Lower lobe of right lung (tissue), 2 donors: ENCODE data around the gene INPPL1. TPM values are rescaled to one million over a fixed set of nuclear protein-coding genes. Genes with fewer than 3 reads are reported as not detected.
A peak's percentile ranks its signal among the peaks of the same experiment; 100 is the strongest.
"Not testable (repeated sequence)": the region's sequence is repeated elsewhere in the genome, so short reads cannot be mapped to it uniquely, and the experiment has no call there.

Experiments used
- ATAC-seq, 2 donors: fragments of 200-7000 bp; cut with Tn5 transposase; one replicate each; pipeline ENCODE4 v1.9.1; 2020 to 2022; ENCODE audit warnings: mild to moderate bottlenecking in 2 of 2, moderate library complexity in 2 of 2
- DNase-seq: peaks from one replicate; pipeline ENCODE4 v3.0.0-alpha.2; 2020
- H3K27ac ChIP-seq: fragments of 200-600 bp; one replicate; pipeline ENCODE4 v1.8.0; 2022
- H3K27me3 ChIP-seq: fragments of 200-600 bp; one replicate; pipeline ENCODE4 v1.8.0; 2022; ENCODE audit warnings: low read depth
- H3K36me3 ChIP-seq: fragments of 200-600 bp; one replicate; pipeline ENCODE4 v1.8.0; 2022; ENCODE audit warnings: mild to moderate bottlenecking
- H3K4me1 ChIP-seq: fragments of 200-600 bp; one replicate; pipeline ENCODE4 v1.8.0; 2022
- H3K4me3 ChIP-seq: fragments of 200-600 bp; one replicate; pipeline ENCODE4 v1.8.0; 2022; ENCODE audit warnings: mild to moderate bottlenecking
- H3K9me3 ChIP-seq: fragments of 200-600 bp; one replicate; pipeline ENCODE4 v1.8.0; 2022
- intact Hi-C: fragments of 100-400 bp; cut with DNase I; formaldehyde crosslinking; loops from one replicate; pipeline ENCODE4 v1.11.0; 2022
- long read RNA-seq: library from polyadenylated mRNA; unstranded; transcript quantifications from one replicate; pipeline ENCODE4 v2.0.0, GENCODE V29; 2021
- total RNA-seq: library from RNA; stranded (reverse); fragmentation: NEBNext Ultra II Directional; extraction: Animal tissue kit (Norgen Biotek cat#: 25700); gene quantifications from one replicate; pipeline ENCODE4 v1.2.1, GENCODE V29; 2021
- TF ChIP-seq, protein P1 (sequence below): fragments of 200-600 bp; IDR thresholded peaks from one replicate; pipeline ENCODE4 v1.8.0; 2022; ENCODE audit warnings: antibody characterized with exemption, mild to moderate bottlenecking
- donor health status: DM: no; HTN: yes; CAD: no; lungs with severe emphysema.

The INPPL1 gene
- 147 TPM for total RNA-seq
- long read RNA-seq, partial matches to known transcripts, result 59 of 71 reads
- long read RNA-seq, other reads (novel, unspliced or antisense), result 12 of 71 reads

DNA sequence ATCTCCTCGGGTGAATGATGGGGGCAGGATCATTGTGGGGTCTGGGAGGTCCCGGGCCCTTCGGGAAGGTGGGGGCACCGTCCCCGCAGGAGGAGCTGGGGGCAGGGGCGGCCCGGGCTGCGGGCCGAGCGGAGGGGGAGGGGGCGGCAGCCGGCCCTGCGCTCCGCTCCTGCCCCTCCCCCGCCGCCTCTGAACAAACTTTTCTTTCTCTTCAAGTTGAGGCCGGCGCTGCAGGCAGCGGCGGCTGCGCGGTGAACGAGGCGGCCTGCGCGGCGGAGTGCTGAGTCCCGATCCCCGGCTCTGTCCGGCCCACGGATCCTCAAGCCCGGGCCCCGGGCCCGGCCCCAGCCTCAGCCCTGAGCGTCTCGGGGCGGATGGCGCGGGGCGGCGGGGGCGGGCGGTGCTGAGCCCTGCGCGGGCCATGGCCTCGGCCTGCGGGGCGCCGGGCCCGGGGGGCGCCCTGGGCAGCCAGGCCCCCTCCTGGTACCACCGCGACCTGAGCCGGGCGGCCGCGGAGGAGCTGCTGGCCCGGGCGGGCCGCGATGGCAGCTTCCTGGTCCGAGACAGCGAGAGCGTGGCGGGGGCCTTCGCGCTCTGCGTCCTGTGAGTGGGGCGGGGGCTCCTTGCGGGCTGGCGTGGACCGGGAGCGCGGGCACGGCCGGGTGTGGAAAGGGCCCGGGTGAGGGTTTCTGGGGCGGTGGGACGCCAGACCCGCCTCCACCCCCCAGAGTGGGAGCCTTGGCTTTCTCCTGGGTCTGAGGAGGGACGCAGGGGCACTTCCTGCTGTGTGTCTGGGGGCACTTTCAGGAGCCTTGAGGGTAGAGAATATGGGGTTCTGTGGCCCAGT lies at the start of gene INPPL1:
INPPL1 (plus strand) TSS at position 204 of the 847 bp plus-strand sequence; CDS start at position 422, 218 bp downstream.
- Histone ChIP-seq H3K4me1 (peaks cover 25% of the 10 kb centered on the region), H3K27ac (peak within 1 kb of the TSS; percentile 95), H3K4me3 (peak within 1 kb of the TSS; percentile 81), H3K36me3 (peaks cover 30% of the 10 kb centered on the region), H3K9me3 (no peaks in the 10 kb centered on the region), H3K27me3 (no peaks in the 10 kb centered on the region)
- ATAC-seq (peak; percentile 0 to 7), DNase-seq (peak; percentile 73)
- TF ChIP-seq, protein P1, sequence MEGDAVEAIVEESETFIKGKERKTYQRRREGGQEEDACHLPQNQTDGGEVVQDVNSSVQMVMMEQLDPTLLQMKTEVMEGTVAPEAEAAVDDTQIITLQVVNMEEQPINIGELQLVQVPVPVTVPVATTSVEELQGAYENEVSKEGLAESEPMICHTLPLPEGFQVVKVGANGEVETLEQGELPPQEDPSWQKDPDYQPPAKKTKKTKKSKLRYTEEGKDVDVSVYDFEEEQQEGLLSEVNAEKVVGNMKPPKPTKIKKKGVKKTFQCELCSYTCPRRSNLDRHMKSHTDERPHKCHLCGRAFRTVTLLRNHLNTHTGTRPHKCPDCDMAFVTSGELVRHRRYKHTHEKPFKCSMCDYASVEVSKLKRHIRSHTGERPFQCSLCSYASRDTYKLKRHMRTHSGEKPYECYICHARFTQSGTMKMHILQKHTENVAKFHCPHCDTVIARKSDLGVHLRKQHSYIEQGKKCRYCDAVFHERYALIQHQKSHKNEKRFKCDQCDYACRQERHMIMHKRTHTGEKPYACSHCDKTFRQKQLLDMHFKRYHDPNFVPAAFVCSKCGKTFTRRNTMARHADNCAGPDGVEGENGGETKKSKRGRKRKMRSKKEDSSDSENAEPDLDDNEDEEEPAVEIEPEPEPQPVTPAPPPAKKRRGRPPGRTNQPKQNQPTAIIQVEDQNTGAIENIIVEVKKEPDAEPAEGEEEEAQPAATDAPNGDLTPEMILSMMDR, result no peak
- intact Hi-C loops, result no loop called here

- ATAC-seq (peak in 1 of 2 donors; percentile 10), DNase-seq (no peak)
- Histone ChIP-seq H3K27ac (no peak overlapping the region), H3K9me3 (no peaks in the 10 kb centered on the region), H3K27me3 (peaks cover 4% of the 10 kb centered on the region), H3K36me3 (no peaks in the 10 kb centered on the region), H3K4me1 (no peaks in the 10 kb centered on the region), H3K4me3 (no peak overlapping the region)
- TF ChIP-seq, protein P1, result no peak
- intact Hi-C loops, result no loop called here
These were observed 46.9 kb upstream of the INPPL1 start for GRCh38 chr11:72177656-72178055.

DNA sequence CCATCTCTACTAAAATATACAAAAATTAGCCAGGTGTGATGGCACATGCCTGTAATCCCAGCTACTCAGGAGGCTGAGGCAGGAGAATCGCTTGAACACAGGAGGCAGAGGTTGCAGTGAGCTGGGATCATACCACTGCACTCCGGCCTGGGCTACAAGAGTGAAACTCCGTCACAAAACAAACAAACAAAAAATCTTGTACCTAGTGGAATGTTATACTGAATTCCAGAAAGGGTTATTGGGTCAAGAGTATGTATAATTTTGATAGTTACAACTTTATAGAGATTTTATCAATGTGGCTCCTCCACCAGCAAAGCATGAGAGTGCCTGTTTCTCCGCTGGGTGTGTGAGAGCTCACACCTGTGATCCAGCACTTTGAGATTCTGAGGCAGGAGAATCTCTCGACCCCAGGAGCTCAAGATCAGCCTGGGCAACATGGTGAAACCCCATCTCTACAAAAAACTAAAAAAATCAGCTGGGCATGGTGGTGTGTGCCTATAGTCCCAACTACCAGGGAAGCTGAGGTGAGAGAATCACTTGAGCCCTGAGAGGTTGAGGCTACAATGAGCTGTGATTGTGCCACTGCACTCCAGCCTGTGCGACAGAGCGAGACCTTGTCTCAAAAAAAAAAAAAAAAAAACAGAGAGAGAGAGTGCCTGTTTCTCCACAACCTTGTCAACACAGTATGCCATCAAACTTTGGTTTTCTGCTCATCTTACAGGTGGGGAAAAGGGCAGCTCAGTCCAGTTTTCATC lies 45.3 kb upstream of the INPPL1 start:
- Histone ChIP-seq H3K4me1 (no peaks in the 10 kb centered on the region), H3K36me3 (no peaks in the 10 kb centered on the region), H3K4me3 (no peak overlapping the region), H3K27ac (no peak overlapping the region), H3K9me3 (no peaks in the 10 kb centered on the region), H3K27me3 (peaks cover 4% of the 10 kb centered on the region)
- TF ChIP-seq, protein P1, result no peak
- intact Hi-C loops, result no loop called here
- ATAC-seq (peak; percentile 49 to 60), DNase-seq (no peak)

GRCh38 chr11:72179804-72180396 lies 44.7 kb upstream of the INPPL1 start:
- H3K36me3 ChIP-seq, result no peaks in the 10 kb centered on the region
- intact Hi-C loops, result no loop called here
- no peaks in the 10 kb centered on the region for H3K9me3 ChIP-seq
- no peaks in the 10 kb centered on the region for H3K4me1 ChIP-seq
- peaks cover 4% of the 10 kb centered on the region for H3K27me3 ChIP-seq
- DNase-seq (no peak), ATAC-seq (no peak)
- H3K27ac ChIP-seq, result no peak overlapping the region
- H3K4me3 ChIP-seq, result no peak overlapping the region
- TF ChIP-seq, protein P1, result no peak

DNA sequence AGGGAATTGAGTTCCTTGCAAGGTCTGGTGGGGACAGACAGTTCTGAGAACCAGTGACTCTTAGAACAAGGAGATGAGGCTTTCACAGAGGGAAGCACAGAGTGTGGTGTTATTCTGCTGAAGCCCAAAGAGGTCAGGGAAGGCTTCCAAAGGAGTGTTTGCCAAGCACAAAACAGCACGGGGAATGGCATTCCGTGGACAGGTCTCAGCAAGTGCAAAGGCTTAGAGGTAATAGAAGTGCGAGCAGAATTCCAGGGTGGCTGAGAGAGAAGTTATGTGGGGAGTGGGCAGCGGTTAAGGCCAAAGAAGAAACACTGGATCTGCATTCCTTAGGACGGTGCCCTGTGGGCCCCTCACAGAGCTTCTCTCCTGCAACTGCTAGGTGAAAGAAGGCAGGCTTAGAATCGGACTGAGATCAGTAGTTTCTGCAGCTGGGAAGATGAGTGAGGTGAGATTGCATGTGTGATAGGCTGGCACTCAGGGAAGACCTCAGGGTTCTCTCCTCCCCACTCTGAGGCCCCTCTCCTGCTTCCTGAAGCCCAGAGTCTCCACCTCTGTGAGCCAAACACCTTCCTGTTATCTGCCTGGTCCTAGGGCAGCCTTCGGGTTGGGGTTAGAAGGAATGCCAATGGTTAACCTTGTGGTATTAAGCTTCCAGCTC lies 43.5 kb upstream of the INPPL1 start:
- H3K4me1 ChIP-seq, H3K27me3 ChIP-seq, DNase-seq, intact Hi-C loops, H3K9me3 ChIP-seq, H3K4me3 ChIP-seq, H3K36me3 ChIP-seq, H3K27ac ChIP-seq: not testable (repeated sequence)
- ATAC-seq, result peak in 1 of 2 donors; percentile 25

- peak; percentile 59 to 60 for ATAC-seq
- intact Hi-C loops, H3K36me3 ChIP-seq, H3K4me1 ChIP-seq, H3K4me3 ChIP-seq, H3K27me3 ChIP-seq, H3K27ac ChIP-seq, H3K9me3 ChIP-seq, DNase-seq: not testable (repeated sequence)
These were observed 43.0 kb upstream of the INPPL1 start for GRCh38 chr11:72181553-72181958.
